ENCODE measurements around the gene CHAF1A.
A peak's percentile ranks its signal among the peaks of the same experiment; 100 is the strongest.

CHAF1A gene

GRCh38 chr19:4464815-4465581 lies 62.6 kb downstream of the CHAF1A start:
- DNase-seq = no peak

GRCh38 chr19:4467835-4468234 lies 65.4 kb downstream of the CHAF1A start:
- no peak for DNase-seq

GRCh38 chr19:4471403-4472173 lies 69.1 kb downstream of the CHAF1A start:
- peak; percentile 98 for DNase-seq

- no peak for DNase-seq
Measured at GRCh38 chr19:4472174-4472974, 69.9 kb downstream of the CHAF1A start, which contains the start of gene HDGFL2. Gene HDGFL2 (plus strand): TSS chr19:4472297. CDS start chr19:4472351, 54 bp downstream.

GRCh38 chr19:4473011-4473762 lies 70.7 kb downstream of the CHAF1A start:
- DNase-seq = no peak

GRCh38 chr19:4473763-4474513 lies 71.5 kb downstream of the CHAF1A start:
- no peak for DNase-seq

GRCh38 chr19:4474514-4475022 lies 72.1 kb downstream of the CHAF1A start:
- no peak for DNase-seq

DNA sequence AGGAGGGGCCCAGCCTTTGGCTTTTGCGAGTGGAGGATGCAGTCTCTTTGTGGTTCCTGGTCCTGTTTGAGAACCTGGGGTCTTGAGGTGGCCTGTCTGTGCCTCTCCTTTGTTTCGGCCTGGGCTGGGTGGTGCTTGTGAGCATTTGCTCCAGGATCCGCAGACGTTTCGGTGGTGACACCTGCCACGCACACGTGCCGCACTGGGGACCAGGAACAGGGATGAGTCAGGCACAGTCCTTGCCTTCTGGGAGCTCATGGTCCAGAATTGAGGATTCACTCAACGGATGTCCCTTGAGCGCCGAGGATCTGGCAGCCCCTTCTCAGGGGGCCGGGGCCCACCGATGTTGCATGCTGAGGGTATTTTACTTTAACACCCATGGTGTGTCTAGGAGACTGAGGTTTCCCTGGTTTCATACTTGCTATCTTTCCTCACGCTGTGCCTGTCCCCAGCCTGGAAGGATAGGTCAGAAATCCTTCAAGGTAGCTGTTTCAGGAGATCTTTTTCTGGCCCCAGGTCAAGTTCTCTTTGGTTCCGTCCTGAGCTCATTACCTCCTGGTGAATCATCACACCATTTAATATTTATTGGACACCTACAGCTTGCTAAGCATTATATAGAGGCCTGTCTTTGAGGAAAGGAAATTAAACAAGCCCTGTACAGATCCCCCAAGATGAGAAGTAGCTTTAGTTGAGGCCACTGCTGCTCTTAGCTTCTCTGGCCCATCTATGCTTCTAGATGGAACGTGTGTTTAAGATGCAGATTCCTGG lies 74.8 kb downstream of the CHAF1A start:
- no peak for DNase-seq

- DNase-seq = no peak
Measured at GRCh38 chr19:4482721-4483364, 80.4 kb downstream of the CHAF1A start.

DNA sequence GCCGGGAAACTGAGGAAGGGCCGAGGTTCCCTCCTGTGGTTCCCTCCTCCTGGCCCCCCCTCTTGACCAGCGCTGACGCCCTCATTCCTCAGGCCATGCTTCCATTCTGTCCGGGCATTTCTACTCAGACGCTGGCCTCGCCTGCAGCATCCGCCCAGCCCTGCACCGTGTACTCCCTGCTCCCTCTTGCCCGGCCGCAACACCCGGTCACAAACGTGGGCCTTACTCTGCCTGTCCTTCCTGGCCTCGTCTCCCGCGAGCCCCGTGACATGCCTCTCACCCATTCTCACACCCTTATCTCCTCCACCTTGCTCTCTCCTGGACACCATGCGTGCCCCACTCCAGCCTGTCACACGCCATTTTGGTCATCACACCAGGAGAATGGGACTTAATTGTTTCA lies 80.9 kb downstream of the CHAF1A start:
- no peak for DNase-seq

DNA sequence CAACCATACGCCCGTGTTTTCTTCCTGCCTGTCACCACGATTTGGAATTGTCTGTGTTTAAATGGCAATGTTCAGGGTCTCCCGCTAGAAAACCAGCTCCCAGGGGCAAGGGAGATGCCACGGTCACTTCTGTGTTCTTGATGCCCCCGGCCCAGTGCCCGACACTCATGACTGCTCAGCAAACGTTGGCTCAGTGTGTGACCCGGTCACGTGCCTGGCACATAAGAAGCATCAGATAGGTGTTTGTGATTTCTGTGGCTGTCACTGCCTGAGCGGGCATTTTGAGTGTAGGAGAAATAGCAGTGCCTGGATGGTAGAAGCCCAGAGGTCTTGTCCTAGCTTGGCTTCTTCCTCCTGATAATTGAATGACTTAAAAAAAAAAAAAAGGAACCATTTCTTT lies 85.1 kb downstream of the CHAF1A start:
- no peak for DNase-seq

DNA sequence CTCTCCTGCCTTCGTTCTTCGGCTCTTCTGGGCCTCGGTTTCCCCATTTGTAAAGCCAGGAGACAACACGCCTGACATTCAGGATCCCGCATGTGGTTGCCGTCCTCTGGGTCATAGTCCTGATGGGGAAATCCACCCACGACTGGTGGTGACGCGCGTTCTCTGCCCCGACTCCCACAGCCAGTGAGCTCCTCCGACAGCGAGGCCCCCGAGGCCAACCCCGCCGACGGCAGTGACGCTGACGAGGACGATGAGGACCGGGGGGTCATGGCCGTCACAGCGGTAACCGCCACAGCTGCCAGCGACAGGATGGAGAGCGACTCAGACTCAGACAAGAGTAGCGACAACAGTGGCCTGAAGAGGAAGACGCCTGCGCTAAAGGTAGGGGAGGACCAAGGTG lies 86.1 kb downstream of the CHAF1A start:
- no peak for DNase-seq

DNA sequence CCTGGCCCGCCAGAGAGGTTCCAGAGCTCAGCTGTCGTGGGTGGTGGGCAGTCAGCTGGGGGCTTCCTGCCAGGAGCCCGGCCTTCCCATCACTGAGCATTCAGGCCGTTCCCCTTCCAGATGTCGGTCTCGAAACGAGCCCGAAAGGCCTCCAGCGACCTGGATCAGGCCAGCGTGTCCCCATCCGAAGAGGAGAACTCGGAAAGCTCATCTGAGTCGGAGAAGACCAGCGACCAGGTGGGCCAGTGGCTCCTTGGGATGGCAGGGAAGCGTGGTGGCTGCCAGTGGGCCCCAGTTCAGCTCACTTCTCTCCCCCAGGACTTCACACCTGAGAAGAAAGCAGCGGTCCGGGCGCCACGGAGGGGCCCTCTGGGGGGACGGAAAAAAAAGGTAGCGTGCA lies 89.0 kb downstream of the CHAF1A start:
- no peak for DNase-seq

DNA sequence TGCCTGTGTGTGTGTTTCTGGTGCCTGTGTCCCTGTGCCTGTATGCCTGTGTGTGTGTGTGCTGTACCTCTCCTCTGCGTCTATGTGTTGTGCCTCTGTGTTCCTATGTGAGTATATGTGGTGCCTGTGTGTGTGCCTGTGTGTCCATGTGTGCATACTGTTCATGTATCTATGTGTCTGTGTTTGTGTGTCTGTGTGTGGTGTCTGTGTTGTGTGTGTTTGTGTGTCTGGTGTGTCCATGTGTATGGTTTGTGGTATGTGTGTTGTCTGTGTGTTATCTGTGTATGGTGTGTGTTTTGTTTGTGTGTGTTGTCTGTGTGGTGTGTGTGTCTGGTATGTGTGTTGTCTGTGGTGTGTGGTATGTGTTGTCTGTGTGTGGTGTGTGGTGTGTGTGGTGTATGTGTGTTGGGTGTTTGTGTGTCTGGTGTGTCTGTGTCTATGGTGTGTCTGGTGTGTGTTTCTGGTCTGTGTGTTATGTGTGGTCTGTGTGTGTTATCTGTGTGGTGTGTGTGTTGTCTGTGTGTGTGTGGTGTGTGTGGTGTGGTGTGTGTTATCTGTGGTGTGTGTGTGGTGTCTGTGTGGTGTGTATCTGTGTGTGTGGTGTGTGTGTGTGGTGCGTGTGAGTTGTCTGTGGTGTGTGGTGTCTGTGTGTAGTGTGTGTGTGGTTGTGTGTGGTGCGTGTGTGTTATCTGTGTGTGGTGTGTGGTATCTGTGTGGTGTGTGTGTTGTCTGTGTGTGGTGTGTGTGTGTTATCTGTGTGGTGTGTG lies 90.1 kb downstream of the CHAF1A start:
- DNase-seq = no peak

All from activated naive CD4-positive, alpha-beta T cell treated with Interleukin-2 at 50 U/mL for 16 hours (primary cell).